ENCODE results near the gene CARMIL1. TPM values are rescaled to one million over a fixed set of nuclear protein-coding genes. Genes with fewer than 3 reads are reported as not detected.

Gene CARMIL1
- total RNA-seq, 1 experiment from 2014 or later, result 23.6 TPM

DNA sequence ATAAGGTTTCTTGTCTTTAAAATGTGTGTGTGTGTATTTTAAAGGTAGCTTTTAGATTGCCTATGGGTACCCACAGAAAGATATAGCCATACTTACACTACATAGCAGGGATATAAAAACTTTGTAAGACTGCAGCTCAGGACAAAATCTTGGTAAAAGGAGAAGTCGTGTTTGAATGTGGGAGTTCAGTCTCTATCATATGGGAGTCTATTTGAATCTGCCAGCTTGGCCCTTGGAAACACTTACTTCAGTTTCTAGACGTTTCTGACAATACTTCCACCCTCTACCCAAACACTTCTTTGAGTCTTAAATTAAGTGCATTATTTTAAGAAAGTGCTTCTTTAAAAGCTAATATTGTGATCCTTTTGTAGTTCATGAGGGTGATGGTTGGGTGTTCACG lies 155.7 kb downstream of the CARMIL1 start:
- Histone ChIP-seq H3K56ac (ENCODE audit: insufficient read length, low read depth, low read length) (no peak overlapping the region), H2BK120ac (ENCODE audit: low read depth, low read length, poor library complexity, severe bottlenecking) (no peak overlapping the region), H3K4me2 (ENCODE audit: insufficient read depth, insufficient read length, low read length) (no peak overlapping the region), H3T11ph (ENCODE audit: low read length) (no peak overlapping the region), H3K27ac (ENCODE audit: insufficient read length, low read depth, low read length) (no peak overlapping the region), H4K20me1 (ENCODE audit: control insufficient read depth, insufficient read depth, insufficient read length) (no peaks in the 10 kb centered on the region), H3K23ac (ENCODE audit: insufficient read length, low read depth, low read length) (no peak overlapping the region), H3K23me2 (ENCODE audit: insufficient read length, low read depth, low read length, poor library complexity, severe bottlenecking) (no peaks in the 10 kb centered on the region), H2BK12ac (ENCODE audit: insufficient read length, low read depth, low read length) (no peak overlapping the region), H4K5ac (ENCODE audit: insufficient read length, low read depth, low read length) (no peak overlapping the region), H3K4me1 (ENCODE audit: insufficient read depth, low read length) (no peaks in the 10 kb centered on the region; the same call in 1 of the 2 replicates), H3K18ac (ENCODE audit: insufficient read length, low read depth, low read length) (no peak overlapping the region), H4K91ac (ENCODE audit: insufficient read length, low read depth, low read length) (no peak overlapping the region), H3K27me3 (ENCODE audit: insufficient read depth, low read length) (no peaks in the 10 kb centered on the region), H2BK20ac (ENCODE audit: low read depth, low read length, poor library complexity, severe bottlenecking) (no peak overlapping the region), H3K14ac (ENCODE audit: insufficient read depth, low read length) (no peak overlapping the region), H3K79me1 (ENCODE audit: insufficient read depth, low read depth, low read length, poor library complexity, severe bottlenecking) (peaks cover 2% of the 10 kb centered on the region), H2AFZ (ENCODE audit: low read length) (no peak overlapping the region), H3K9me3 (ENCODE audit: control insufficient read depth, low read depth, low read length) (no peaks in the 10 kb centered on the region), H2BK15ac (ENCODE audit: low read depth, low read length) (no peak overlapping the region), H3K4ac (ENCODE audit: low read depth, low read length) (no peak overlapping the region), H2BK5ac (ENCODE audit: insufficient read length, low read length) (no peak overlapping the region), H3K9ac (ENCODE audit: extremely low read depth, insufficient read length, low read length) (no peak overlapping the region), H3K79me2 (ENCODE audit: insufficient read depth, low read length) (no peaks in the 10 kb centered on the region), H2AK5ac (ENCODE audit: insufficient read length, low read length) (no peak overlapping the region), H4K8ac (replicated peaks; ENCODE audit: insufficient read length, low read depth, low read length) (no peak overlapping the region)
- Mint-ChIP-seq H3K4me1 (no peaks in the 10 kb centered on the region; a peak in 1 of 4 replicates), H3K27me3 (ENCODE audit: low read depth) (no peaks in the 10 kb centered on the region), H3K36me3 (ENCODE audit: insufficient read depth in 1 of 3, low read depth in 3 of 3) (peaks cover 0 to 2% (median 0%) of the 10 kb centered on the region in 3 experiments; a peak in 1 of 7 replicates), H3K9me3 (no peaks in the 10 kb centered on the region), H3K4me3 (no peak overlapping the region), H3K27ac (no peak overlapping the region)
- TF ChIP-seq, protein P1, sequence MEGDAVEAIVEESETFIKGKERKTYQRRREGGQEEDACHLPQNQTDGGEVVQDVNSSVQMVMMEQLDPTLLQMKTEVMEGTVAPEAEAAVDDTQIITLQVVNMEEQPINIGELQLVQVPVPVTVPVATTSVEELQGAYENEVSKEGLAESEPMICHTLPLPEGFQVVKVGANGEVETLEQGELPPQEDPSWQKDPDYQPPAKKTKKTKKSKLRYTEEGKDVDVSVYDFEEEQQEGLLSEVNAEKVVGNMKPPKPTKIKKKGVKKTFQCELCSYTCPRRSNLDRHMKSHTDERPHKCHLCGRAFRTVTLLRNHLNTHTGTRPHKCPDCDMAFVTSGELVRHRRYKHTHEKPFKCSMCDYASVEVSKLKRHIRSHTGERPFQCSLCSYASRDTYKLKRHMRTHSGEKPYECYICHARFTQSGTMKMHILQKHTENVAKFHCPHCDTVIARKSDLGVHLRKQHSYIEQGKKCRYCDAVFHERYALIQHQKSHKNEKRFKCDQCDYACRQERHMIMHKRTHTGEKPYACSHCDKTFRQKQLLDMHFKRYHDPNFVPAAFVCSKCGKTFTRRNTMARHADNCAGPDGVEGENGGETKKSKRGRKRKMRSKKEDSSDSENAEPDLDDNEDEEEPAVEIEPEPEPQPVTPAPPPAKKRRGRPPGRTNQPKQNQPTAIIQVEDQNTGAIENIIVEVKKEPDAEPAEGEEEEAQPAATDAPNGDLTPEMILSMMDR (conservative IDR thresholded peaks at IDR 0.05), result no peak
- no CpG with 5 or more reads among the region's 3 CpGs for WGBS (ENCODE audit: extremely low coverage, insufficient read length, low lambda C conversion rate)
- DNase-seq, result no peak

All from H9 (cell line).